ENCODE data around the gene TMED9.

TMED9 gene

GRCh38 chr5:177569894-177570293, 22.1 kb upstream of the TMED9 start:
- DNase-seq = no peak

GRCh38 chr5:177575488-177575887, 16.5 kb upstream of the TMED9 start:
- no peak for DNase-seq

- no peak for DNase-seq
Measured at GRCh38 chr5:177576169-177576568, 15.8 kb upstream of the TMED9 start.

GRCh38 chr5:177578316-177578715, 13.7 kb upstream of the TMED9 start:
- no peak for DNase-seq

- no peak for DNase-seq
Measured at GRCh38 chr5:177588413-177588909, 3.5 kb upstream of the TMED9 start.

- no peak for DNase-seq
Measured at GRCh38 chr5:177590406-177590805, 1.6 kb upstream of the TMED9 start.

GRCh38 chr5:177591690-177592009, 353 bp upstream of the TMED9 start:
- DNase-seq = no peak

GRCh38 chr5:177592905-177593304, 902 bp downstream of the TMED9 start:
- DNase-seq = no peak

- no peak for DNase-seq
Measured at GRCh38 chr5:177593511-177593910, 1.5 kb downstream of the TMED9 start.

- no peak for DNase-seq
Measured at GRCh38 chr5:177594071-177594470, 2.1 kb downstream of the TMED9 start.

- DNase-seq = no peak
Measured at GRCh38 chr5:177595026-177595585, 3.1 kb downstream of the TMED9 start.

- DNase-seq = no peak
Measured at GRCh38 chr5:177595991-177596774, 4.2 kb downstream of the TMED9 start.

- DNase-seq = no peak
Measured at GRCh38 chr5:177596775-177597238, 4.8 kb downstream of the TMED9 start.

- no peak for DNase-seq
Measured at GRCh38 chr5:177598477-177598876, 6.5 kb downstream of the TMED9 start.

GRCh38 chr5:177599731-177600507, 7.9 kb downstream of the TMED9 start, which contains the start of gene B4GALT7:
B4GALT7 (plus strand) TSS chr5:177600132; CDS start chr5:177600211, 79 bp downstream.
- peak; percentile 92 for DNase-seq

- DNase-seq = no peak
Measured at GRCh38 chr5:177600508-177601018, 8.6 kb downstream of the TMED9 start.

GRCh38 chr5:177601126-177601525, 9.1 kb downstream of the TMED9 start:
- DNase-seq = no peak

- DNase-seq = no peak
Measured at GRCh38 chr5:177601577-177602457, 9.8 kb downstream of the TMED9 start.

- DNase-seq = no peak
Measured at GRCh38 chr5:177602458-177602830, 10.4 kb downstream of the TMED9 start.

- no peak for DNase-seq
Measured at GRCh38 chr5:177603631-177604030, 11.6 kb downstream of the TMED9 start.

GRCh38 chr5:177604116-177604521, 12.1 kb downstream of the TMED9 start:
- DNase-seq = no peak

GRCh38 chr5:177604656-177605055, 12.7 kb downstream of the TMED9 start:
- no peak for DNase-seq

Measured in right kidney (tissue), 1 donor.